Left colon (tissue), 2 donors: ENCODE measurements around the gene RASSF5. TPM values are rescaled to one million over a fixed set of nuclear protein-coding genes. Genes with fewer than 3 reads are reported as not detected.
A peak's percentile ranks its signal among the peaks of the same experiment; 100 is the strongest.

Experiments
- ATAC-seq: fragments of 200-7000 bp; cut with Tn5 transposase; one replicate; pipeline ENCODE4 v1.9.1; 2020; ENCODE audit warnings: mild to moderate bottlenecking, moderate library complexity
- DNase-seq, 2 donors: peaks; one replicate each; pipeline ENCODE4 v3.0.0-alpha.2; 2020
- intact Hi-C, 2 donors: fragments of 100-400 bp; cut with DNase I in 1 of 2; cut with micrococcal nuclease in 1 of 2; formaldehyde crosslinking; loops; one replicate each; pipeline versions ENCODE4 v1.11.2 to v1.14.0; 2022; cut with DNase I, micrococcal nuclease
- long read RNA-seq: library from polyadenylated mRNA; unstranded; transcript quantifications from one replicate; pipeline ENCODE4 v2.0.0, GENCODE V29; 2021
- total RNA-seq, 2 donors: library from RNA; stranded (reverse); fragmentation: NEBNext Ultra II Directional; extraction: Animal tissue kit (Norgen Biotek cat#: 25700); gene quantifications; one replicate each; pipeline ENCODE4 v1.2.1, GENCODE V29; 2021
- donor health status: DM: no; HTN: no; CAD: no.
- donor health status: DM: yes; HTN: yes; CAD: no.

RASSF5 gene, protein sequence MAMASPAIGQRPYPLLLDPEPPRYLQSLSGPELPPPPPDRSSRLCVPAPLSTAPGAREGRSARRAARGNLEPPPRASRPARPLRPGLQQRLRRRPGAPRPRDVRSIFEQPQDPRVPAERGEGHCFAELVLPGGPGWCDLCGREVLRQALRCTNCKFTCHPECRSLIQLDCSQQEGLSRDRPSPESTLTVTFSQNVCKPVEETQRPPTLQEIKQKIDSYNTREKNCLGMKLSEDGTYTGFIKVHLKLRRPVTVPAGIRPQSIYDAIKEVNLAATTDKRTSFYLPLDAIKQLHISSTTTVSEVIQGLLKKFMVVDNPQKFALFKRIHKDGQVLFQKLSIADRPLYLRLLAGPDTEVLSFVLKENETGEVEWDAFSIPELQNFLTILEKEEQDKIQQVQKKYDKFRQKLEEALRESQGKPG
- 1 to 10 TPM; 3.3 to 7.7 TPM for total RNA-seq
- long read RNA-seq, partial matches to known transcripts: 0 of 8 reads
- long read RNA-seq, other reads (novel, unspliced or antisense): 2 of 8 reads

DNA sequence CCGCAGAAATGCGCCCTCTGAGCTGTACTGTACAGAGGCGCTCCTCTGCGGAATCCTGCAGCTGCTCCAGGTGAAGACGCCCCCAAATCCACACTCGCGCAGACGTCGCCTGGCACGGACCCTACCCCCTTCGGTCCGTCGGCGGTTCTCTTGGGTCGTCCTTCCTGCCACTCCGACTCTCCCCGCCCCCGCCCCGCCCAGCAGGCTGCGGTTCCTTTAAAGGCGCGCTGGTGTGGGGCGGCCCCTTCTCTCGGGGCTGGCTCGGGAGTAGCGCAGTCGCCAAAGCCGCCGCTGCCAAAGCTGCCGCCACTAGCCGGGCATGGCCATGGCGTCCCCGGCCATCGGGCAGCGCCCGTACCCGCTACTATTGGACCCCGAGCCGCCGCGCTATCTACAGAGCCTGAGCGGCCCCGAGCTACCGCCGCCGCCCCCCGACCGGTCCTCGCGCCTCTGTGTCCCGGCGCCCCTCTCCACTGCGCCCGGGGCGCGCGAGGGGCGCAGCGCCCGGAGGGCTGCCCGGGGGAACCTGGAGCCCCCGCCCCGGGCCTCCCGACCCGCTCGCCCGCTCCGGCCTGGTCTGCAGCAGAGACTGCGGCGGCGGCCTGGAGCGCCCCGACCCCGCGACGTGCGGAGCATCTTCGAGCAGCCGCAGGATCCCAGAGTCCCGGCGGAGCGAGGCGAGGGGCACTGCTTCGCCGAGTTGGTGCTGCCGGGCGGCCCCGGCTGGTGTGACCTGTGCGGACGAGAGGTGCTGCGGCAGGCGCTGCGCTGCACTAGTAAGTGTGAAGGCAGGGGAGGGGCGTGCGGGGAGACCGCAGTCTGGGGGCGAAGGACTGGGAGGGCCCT lies at the start of gene RASSF5:
TSS of gene RASSF5 (plus strand) at position 248 of the 846 bp plus-strand sequence. CDS start at position 320, 72 bp downstream.
- intact Hi-C loops: no loop called here
- peak; percentile 76 to 87 for DNase-seq
- peak; percentile 89 for ATAC-seq

DNA sequence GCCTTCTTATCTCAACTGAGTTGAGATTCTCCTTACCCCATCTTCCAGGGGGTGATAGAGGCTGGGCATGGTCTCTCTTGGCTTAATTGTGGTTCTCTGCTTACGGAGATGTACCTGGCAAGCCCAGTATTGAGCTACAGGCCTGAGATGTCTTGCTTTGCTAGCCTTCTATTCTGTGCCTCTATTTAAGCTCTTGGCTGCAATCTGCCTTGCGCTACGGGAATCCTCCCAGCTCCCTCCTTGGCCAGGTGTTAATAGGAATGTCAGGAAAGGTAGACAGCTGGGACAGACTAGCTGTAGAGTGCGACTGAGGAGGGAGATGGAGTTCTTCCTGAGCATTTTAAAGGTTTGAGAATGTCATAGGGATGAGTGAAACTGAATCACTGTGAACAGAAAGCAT lies 47.6 kb upstream of the RASSF5 start:
- DNase-seq (no peak), ATAC-seq (no peak)
- intact Hi-C loops: no loop called here

DNA sequence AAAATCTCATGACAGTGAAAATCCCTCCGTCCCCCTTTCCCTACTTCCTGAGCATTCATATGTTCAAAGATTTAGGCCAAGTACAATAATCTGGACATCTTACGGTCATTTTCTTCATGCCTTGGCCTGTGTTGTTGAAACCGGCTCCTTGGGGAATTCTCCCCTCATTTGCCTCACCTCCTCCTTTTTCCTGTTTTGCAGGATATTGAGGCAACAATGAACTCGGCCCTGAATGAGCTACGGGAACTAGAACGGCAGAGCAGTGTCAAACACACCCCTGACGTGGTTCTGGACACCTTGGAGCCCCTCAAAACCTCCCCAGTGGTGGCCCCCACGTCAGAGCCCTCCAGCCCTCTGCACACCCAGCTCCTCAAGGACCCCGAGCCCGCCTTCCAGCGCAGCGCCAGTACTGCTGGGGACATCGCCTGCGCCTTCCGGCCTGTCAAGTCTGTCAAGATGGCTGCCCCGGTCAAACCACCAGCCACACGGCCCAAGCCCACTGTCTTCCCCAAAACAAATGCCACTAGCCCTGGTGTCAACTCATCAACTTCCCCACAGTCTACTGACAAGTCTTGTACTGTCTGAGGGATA lies 46.4 kb upstream of the RASSF5 start:
- intact Hi-C loops: no loop called here
- DNase-seq (no peak), ATAC-seq (no peak)

DNA sequence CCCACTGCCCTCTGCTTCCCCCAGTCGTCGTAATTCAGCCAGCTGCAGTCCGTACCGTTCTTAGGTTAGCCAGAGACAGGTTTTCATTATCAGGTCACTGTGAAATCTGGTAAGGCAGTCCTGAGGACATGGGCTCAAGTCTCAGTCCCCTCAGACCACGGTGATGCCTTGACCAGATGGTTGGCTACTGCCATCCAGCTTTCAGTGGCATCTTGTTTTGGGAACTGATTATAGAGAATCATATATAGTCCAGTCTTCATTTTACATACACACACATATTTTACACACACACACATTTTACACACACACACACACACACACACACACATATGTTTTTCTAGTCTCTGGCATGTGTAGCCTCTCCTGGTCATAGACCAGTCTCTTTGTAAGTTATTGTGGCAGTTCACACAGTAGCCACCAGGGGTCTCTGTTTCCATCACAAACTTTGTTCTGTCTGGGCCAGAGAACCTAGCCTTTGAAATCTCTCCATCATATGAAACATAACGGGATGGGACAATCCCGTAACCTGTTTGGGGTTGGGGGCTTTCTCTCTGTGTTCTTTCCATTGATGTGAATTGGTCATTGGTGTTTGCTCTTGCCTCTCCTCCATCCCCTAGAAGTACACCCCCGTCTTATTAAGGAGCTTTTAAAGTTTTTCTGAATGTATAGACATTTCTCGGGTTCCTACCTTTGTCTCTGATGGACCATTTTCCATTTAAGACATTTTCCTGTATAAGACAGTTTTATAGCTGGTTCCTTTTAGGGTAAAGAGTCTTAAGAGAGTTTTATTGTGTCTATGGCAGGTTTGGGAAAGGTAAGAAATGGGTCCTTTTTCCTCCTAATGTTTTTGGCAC lies 45.5 kb upstream of the RASSF5 start:
- intact Hi-C loops: no loop called here
- DNase-seq (peak in 1 of 2 donors; percentile 82), ATAC-seq (peak; percentile 88)

DNA sequence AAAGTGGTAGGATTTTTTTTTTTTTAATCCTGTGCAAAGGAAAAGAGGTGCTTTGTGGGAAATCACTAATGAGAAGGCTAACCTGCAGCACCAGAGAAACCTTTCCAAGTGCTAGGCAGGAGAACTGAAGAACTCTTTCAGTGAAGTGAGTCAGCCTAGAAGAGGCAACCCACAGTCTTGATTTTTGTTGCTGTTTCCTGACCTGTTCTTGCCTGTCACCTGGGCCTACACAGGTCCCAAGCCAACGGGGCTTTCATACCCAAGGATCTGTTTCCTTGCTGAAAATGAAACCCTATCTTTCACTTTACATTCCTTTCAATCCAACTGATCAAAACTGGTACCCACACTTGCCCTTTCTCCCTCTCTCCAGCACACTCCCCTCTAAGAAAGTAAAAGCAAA lies 44.2 kb upstream of the RASSF5 start:
- DNase-seq: no peak
- ATAC-seq: no peak
- intact Hi-C loops: no loop called here

DNA sequence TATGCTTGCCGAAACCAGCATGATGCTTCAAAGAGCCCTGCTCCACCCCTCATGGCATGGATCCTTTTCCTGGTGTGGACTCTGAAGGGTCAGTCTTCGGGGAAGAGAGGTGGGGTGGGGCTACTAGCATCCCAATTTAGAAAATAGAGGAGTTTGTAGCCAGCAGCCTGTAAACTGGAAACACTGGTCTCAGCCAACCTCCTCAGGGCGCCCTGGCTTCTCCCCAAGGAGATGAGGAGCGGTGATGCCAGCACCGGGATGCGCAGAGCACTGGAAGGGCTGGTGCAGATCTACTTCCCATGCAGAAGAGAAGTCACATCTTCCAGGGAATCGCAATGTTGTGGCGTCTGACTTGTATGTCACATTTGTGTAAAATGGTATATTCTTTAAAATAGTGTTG lies 43.4 kb upstream of the RASSF5 start:
- no peak for ATAC-seq
- intact Hi-C loops: no loop called here
- DNase-seq: no peak

DNA sequence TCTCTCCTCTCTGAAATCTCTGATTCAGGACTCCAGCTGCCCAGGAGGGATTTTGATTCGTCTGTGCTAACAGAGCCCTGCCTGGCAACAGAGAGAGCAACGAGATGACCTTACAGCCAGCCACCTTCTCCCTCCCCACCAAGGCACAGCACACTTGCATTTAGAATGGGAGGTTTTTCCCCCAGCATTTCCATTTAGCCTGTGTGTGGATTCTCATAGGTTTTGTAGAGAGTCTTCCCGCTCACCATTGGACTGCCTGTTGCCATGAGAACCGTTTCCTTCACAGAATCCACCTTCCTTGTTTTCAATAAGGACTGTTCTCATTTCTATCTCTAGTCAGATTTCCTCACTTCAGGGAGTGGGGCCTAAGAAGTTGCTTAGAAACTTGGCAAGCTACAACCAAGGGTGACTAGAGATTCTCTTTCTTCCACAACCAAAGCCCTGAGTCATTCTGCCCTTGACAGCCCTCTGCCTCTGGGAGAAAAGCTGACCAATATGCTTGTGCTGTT lies 42.8 kb upstream of the RASSF5 start:
- intact Hi-C loops: no loop called here
- no peak for DNase-seq
- ATAC-seq: no peak

DNA sequence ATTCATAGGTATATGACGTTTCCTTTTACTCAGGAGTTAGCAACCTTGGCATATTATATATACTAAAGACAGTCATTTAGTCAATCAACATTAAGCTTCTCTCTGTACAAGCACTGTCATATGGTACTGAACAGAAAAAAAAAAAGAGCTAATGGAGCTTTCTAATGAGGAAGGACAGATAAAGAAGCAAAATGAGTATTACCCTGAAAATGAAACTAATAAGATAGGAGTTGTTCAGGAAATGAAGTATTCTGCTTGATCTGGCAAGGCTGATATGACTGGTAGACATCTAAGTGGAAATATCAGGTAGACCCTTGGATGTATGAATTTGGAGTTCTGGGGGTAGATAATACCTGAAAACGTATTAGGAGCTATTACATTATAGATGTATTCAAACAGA lies 41.4 kb upstream of the RASSF5 start:
- no peak for DNase-seq
- intact Hi-C loops: no loop called here

DNA sequence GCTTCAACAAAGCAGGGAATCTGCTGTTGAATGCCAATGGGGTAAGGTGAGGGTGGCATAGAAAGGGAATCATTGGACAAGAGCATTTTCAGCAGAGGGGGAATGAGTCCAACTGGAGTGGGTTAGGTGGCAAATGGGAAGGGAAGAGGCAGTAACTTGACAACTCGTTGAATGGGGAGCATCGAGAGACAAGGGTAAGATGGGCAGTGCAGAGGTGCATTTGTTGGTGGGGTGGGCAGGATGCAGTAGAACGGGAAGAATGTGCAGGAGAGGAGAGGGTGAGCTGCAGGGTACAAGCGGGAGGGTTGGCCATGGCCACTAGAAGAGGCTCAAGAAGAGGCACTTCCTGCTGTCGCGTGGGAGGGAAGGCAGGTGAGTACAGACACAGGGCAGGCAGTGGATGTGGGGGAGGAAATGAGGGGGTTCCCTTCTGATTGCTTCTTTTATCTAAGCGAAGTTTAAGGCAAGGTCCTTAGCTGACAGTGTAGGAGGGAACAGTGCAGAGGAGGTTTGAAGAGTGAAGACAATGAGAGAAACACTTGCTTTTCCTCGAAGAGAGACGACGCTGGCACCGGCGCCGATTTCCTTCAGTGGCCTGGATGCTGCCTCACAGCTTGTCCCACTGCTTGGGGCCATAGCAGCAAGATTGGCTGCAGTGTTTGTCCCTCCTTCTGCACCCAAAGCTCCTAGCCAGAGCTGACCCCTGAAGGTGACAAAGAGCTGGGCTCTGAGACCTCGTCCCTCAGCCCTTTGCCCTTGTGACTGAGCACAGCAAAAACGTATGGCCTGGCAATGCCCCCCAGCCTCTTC lies 40.3 kb upstream of the RASSF5 start:
- DNase-seq (no peak), ATAC-seq (no peak)
- intact Hi-C loops: no loop called here

More for the DNA sequence above, 41.4 kb upstream of the RASSF5 start:
- ATAC-seq: no peak

DNA sequence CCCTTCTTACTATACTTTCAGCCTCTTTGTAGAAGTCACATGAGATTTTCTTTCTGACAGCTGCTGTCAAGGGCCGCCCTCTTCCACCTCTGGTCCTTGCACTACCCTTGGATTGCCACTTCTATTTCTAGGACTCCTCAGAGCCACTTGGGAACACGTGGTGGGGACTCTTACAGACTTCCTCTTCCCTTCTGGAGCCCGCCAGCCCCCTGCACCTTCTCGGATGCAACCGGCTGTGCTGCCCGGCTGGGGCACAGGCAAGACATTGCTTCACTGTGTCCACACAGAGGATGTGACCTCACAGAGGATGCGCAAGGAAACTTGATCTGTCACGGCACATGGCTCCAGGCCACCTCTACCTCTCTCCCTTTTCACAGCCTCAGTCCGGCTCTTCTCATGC lies 39.4 kb upstream of the RASSF5 start:
- DNase-seq: peak in 1 of 2 donors; percentile 55
- ATAC-seq: no peak
- intact Hi-C loops: no loop called here

DNA sequence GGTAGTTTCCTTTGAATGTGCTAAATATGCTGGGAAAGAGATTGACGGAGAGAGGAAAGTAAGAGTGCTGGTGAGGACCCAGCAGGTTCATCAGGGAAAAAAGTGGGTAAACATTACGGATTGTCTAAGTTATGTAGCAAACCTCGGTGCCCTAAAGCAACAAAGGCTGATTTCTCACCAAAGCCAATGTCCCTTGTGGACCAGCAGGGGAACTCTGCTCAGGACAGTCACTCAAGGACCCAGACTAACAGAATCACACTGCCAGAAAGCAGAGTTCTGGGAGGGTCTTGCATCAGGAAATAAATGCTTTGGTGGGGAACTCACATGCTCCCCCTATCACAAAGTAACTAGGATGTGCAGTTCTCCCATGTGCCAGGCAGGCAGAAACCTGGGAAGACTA lies 38.8 kb upstream of the RASSF5 start:
- DNase-seq (no peak), ATAC-seq (no peak)
- intact Hi-C loops: no loop called here

DNA sequence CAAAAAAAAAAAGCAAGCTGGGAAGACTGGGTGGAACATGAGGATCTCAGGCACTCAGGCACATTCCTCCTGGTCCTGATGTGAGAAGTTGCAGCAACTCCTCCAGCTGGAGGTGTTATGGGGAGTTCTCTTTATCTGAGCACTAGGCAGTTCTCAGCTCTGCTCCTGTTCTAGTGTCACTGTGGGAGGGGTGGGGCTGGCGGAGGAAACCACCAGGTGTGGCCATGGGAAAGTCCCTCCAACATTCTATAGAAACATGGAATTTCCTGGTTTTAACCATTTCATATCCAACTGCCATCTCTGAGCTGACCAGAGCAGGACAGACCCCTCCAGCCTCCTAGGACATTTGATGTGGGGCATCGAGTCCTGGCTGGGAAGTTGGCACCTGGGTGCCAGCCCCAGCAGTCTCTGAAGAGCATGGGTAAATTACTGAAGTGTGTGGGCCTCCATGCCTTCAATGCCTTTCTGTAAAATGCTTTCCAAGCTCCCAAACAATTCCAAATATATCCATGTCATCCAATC lies 37.9 kb upstream of the RASSF5 start:
- peak; percentile 81 for ATAC-seq
- intact Hi-C loops: no loop called here
- DNase-seq: peak; percentile 65 to 69

DNA sequence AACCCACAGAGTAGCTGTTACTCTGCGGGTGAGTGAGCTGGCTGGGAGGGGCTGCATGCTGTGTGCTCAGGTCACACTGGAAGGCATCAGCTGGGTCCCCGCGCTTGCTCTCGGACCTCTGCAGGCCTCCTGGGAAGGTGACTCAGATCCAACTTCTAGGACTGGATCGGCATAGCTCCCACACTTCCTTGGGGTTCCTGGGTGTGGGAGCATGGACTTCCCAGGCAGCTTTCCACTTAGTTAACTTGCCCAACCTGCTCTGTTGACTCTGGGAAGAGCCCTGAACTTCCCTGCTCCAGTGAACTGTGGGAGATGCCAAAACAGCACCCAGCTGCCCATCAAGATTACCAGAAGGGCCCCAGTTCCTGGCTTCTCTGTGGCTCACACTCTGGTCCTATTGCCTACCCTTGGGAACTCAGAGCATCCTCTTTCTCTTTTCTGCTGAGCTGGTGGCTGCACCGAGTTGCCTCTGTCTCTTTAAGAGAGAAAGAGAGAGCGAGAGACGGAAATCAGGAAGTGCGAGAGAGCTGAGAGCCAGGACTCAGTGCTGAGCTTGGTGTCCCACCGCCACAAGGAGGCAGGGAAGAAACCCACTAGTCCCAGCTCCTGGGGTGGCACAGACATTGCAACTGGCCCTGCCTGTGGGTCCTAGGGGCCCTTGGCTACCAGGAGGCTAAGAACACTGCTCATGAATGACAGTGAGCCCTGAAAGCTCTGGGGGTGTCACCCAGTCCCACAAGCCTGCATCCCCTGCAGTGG lies 37.2 kb upstream of the RASSF5 start, which contains the start of gene IKBKE:
TSS of gene IKBKE (plus strand) at position 544 of the 759 bp plus-strand sequence. CDS start 2,752 bp downstream, outside the sequence.
- ATAC-seq (peak; percentile 88), DNase-seq (peak; percentile 72 to 74)
- intact Hi-C loops: no loop called here

DNA sequence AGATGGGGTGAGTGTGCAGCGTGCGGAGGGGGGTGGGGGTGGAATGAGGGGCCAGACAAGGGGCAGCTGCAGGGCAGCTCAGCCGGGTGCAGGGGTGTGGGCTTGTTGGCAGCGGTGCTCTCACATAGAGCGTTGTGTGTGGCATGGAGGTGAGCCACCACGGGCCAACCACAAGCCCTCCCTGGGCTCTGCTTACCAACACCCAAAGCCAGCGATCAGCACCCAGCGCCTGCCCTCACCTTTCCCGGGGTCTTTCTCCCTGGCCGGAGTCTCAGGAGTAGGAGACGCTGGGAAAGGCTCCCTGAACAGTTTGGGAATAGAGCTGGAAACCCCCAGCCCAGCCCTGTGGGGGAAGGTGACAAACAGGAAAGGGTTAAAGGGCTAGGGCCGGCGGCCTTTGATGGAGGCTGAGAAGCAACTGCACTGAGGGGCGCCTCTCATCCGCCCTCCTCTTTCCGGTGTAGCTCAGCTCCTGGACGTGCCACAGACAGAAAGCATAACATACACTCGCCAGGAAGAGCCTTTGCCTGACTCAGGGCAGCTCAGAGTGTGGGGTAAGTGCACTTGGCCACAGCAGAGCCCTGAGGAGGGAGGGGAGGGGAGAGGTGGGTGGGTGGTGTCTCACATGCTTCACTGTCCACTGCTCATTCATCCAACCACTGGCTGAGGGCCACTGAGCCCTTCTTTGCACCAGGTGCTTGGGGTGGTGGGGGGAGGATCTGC lies 36.5 kb upstream of the RASSF5 start:
- DNase-seq (peak; percentile 45 to 46), ATAC-seq (peak; percentile 56)
- intact Hi-C loops: no loop called here

DNA sequence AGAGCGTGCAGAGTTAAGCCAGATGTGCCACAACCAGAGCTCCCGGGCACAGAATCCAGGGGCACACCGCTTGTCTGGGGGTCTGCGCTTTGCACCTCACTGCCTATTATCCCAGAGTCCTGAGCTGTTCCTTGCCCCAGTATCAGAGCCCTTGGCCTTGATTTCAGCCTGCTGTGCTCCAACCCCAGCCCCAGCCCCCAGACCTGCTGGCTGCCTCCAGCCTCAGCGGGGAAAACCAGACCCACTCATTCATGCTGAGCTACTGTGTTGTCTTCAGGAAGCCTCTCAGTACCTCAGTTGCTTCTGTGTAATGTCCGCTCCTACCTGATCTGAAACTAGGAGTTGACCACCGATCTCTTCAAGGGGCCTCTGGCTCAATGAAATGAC lies 35.9 kb upstream of the RASSF5 start:
- intact Hi-C loops: no loop called here
- DNase-seq (no peak), ATAC-seq (no peak)

DNA sequence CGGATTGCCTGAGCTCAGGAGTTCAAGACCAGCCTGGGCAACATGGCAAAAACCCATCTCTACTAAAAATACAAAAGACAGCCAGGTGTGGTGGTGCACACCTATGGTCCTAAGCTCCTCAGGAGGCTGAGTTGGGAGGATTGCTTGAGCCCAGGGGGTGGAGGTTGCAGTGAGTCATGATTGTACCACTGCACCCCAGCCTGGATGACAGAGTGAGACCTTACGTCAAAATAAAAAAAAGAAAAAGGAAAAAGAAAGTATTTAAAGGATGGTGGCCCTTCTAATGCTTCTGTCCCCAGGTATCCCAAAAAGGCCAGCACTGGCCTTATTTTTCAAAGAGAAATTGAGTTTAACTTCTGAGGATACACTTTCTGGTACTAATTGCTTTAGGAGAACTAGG lies 35.3 kb upstream of the RASSF5 start:
- intact Hi-C loops: no loop called here
- DNase-seq (no peak), ATAC-seq (no peak)
